Progenitor cell of endocrine pancreas (in vitro differentiated cells): Measurements from ENCODE around the gene TTC34. TPM values are rescaled to one million over a fixed set of nuclear protein-coding genes. Genes with fewer than 3 reads are reported as not detected.
A peak's percentile ranks its signal among the peaks of the same experiment; 100 is the strongest.

Source experiments
- DNase-seq: peaks from one replicate; pipeline ENCODE4 v3.0.0; 2021; ENCODE audit warnings: low spot score; ENCODE audit not compliant: unreplicated experiment
- H3K27ac Mint-ChIP-seq: 2 replicates; pipeline ENCODE4 v1.8.0; 2021; ENCODE audit warnings: mild to moderate bottlenecking, moderate library complexity, mixed read lengths
- H3K27me3 Mint-ChIP-seq: 2 replicates; pipeline ENCODE4 v1.8.0; 2021; ENCODE audit warnings: mixed read lengths
- H3K36me3 Mint-ChIP-seq: 2 replicates; pipeline ENCODE4 v1.8.0; 2022; ENCODE audit warnings: mixed read lengths; ENCODE audit not compliant: insufficient read depth
- H3K4me1 Mint-ChIP-seq: 2 replicates; pipeline ENCODE4 v1.8.0; 2021; ENCODE audit warnings: low read depth, mixed read lengths
- H3K4me3 Mint-ChIP-seq: 2 replicates; pipeline ENCODE4 v1.8.0; 2021; ENCODE audit warnings: low read depth, mild to moderate bottlenecking, moderate library complexity, mixed read lengths
- H3K9me3 Mint-ChIP-seq: 2 replicates; pipeline ENCODE4 v1.8.0; 2021; ENCODE audit warnings: low read depth, mixed read lengths
- CTCF ChIP-seq: fragments of 200-600 bp; sonication (generic); IDR thresholded peaks from one replicate; pipeline ENCODE4 v1.5.0; 2021; ENCODE audit warnings: antibody characterized with exemption, mild to moderate bottlenecking; ENCODE audit not compliant: unreplicated experiment
- total RNA-seq: library from RNA; stranded (reverse); gene quantifications from 2 replicates; pipeline ENCODE4 v1.2.1, GENCODE V29; 2021

TTC34 gene
- total RNA-seq, 1 donor from 2014 or later = 3.1 TPM

GRCh38 chr1:2785631-2786328, 15.7 kb downstream of the TTC34 start:
- H3K27me3 Mint-ChIP-seq = no peaks in the 10 kb centered on the region
- peaks cover 38% of the 10 kb centered on the region for H3K9me3 Mint-ChIP-seq
- TF ChIP-seq CTCF = no peak
- H3K4me1 Mint-ChIP-seq = no peaks in the 10 kb centered on the region
- H3K36me3 Mint-ChIP-seq = no peaks in the 10 kb centered on the region
- no peak for DNase-seq
- H3K27ac Mint-ChIP-seq = no peak overlapping the region
- no peak overlapping the region for H3K4me3 Mint-ChIP-seq

GRCh38 chr1:2784854-2785630, 16.5 kb downstream of the TTC34 start:
- TF ChIP-seq CTCF = no peak
- Mint-ChIP-seq H3K4me1 (no peaks in the 10 kb centered on the region), H3K36me3 (no peaks in the 10 kb centered on the region), H3K27ac (no peak overlapping the region), H3K4me3 (no peak overlapping the region), H3K9me3 (peaks cover 40% of the 10 kb centered on the region), H3K27me3 (no peaks in the 10 kb centered on the region)
- DNase-seq = no peak

- no peak for DNase-seq
- no peak overlapping the region for H3K4me3 Mint-ChIP-seq
- peaks cover 48% of the 10 kb centered on the region for H3K9me3 Mint-ChIP-seq
- H3K27ac Mint-ChIP-seq = no peak overlapping the region
- H3K27me3 Mint-ChIP-seq = no peaks in the 10 kb centered on the region
- no peaks in the 10 kb centered on the region for H3K4me1 Mint-ChIP-seq
- TF ChIP-seq CTCF = no peak
- H3K36me3 Mint-ChIP-seq = peaks cover 1% of the 10 kb centered on the region
Measured at GRCh38 chr1:2783435-2784397, 17.8 kb downstream of the TTC34 start.

- peaks cover 3% of the 10 kb centered on the region for H3K36me3 Mint-ChIP-seq
- peak; percentile 6 for DNase-seq
- H3K9me3 Mint-ChIP-seq = peaks cover 47% of the 10 kb centered on the region
Measured at GRCh38 chr1:2783069-2783434, 18.4 kb downstream of the TTC34 start.

More at GRCh38 chr1:2783069-2783434, 18.4 kb downstream of the TTC34 start:
- no peaks in the 10 kb centered on the region for H3K4me1 Mint-ChIP-seq
- H3K27me3 Mint-ChIP-seq = no peaks in the 10 kb centered on the region
- no peak overlapping the region for H3K27ac Mint-ChIP-seq
- no peak overlapping the region for H3K4me3 Mint-ChIP-seq
- no peak for TF ChIP-seq CTCF
